Measurements from ENCODE around the gene ALPK1.

ALPK1 gene

GRCh38 chr4:112386071-112386470, 88.9 kb downstream of the ALPK1 start:
- in situ Hi-C loops (cut with HindIII; ENCODE audit: low sequenced_read_pairs): no loop called here
- TF ChIP-seq CTCF (IDR thresholded peaks at IDR 0.05; ENCODE audit: low read depth, low read length): no peak
- H3K4me3 ChIP-seq (ENCODE audit: low read depth, low read length): no peak overlapping the region
- DNase-seq (ENCODE audit: low read depth, low spot score): no peak

- in situ Hi-C loops (cut with HindIII; ENCODE audit: low sequenced_read_pairs): no loop called here
- DNase-seq (ENCODE audit: low read depth, low spot score): no peak
- H3K4me3 ChIP-seq (ENCODE audit: low read depth, low read length): no peak overlapping the region
- no peak for TF ChIP-seq CTCF (IDR thresholded peaks at IDR 0.05; ENCODE audit: low read depth, low read length)
These were observed 104.9 kb downstream of the ALPK1 start for GRCh38 chr4:112402098-112402497.

- DNase-seq (ENCODE audit: low read depth, low spot score): no peak
- in situ Hi-C loops (cut with HindIII; ENCODE audit: low sequenced_read_pairs): no loop called here
- no peak overlapping the region for H3K4me3 ChIP-seq (ENCODE audit: low read depth, low read length)
- TF ChIP-seq CTCF (IDR thresholded peaks at IDR 0.05; ENCODE audit: low read depth, low read length): no peak
These were observed 106.2 kb downstream of the ALPK1 start for GRCh38 chr4:112403101-112403945.

GRCh38 chr4:112410364-112410763, 113.2 kb downstream of the ALPK1 start:
- no peak for TF ChIP-seq CTCF (IDR thresholded peaks at IDR 0.05; ENCODE audit: low read depth, low read length)
- DNase-seq (ENCODE audit: low read depth, low spot score): no peak
- no peak overlapping the region for H3K4me3 ChIP-seq (ENCODE audit: low read depth, low read length)
- in situ Hi-C loops (cut with HindIII; ENCODE audit: low sequenced_read_pairs): no loop called here

GRCh38 chr4:112410804-112411203, 113.6 kb downstream of the ALPK1 start:
- in situ Hi-C loops (cut with HindIII; ENCODE audit: low sequenced_read_pairs): no loop called here
- no peak for DNase-seq (ENCODE audit: low read depth, low spot score)
- H3K4me3 ChIP-seq (ENCODE audit: low read depth, low read length): no peak overlapping the region
- no peak for TF ChIP-seq CTCF (IDR thresholded peaks at IDR 0.05; ENCODE audit: low read depth, low read length)

GRCh38 chr4:112411781-112412550, 114.8 kb downstream of the ALPK1 start:
- H3K4me3 ChIP-seq (ENCODE audit: low read depth, low read length): no peak overlapping the region

More at GRCh38 chr4:112411781-112412550, 114.8 kb downstream of the ALPK1 start:
- DNase-seq (ENCODE audit: low read depth, low spot score): no peak
- in situ Hi-C loops (cut with HindIII; ENCODE audit: low sequenced_read_pairs): no loop called here
- no peak for TF ChIP-seq CTCF (IDR thresholded peaks at IDR 0.05; ENCODE audit: low read depth, low read length)

All from astrocyte of the spinal cord (primary cell).